IMR-90 (cell line): ENCODE data around the gene CEP83. TPM values are rescaled to one million over a fixed set of nuclear protein-coding genes. Genes with fewer than 3 reads are reported as not detected.

Experiments
- ATAC-seq: fragments of 200-7000 bp; cut with Tn5 transposase; 2 replicates; pipeline ENCODE4 v1.9.1; 2020; ENCODE audit warnings: low read depth, mild to moderate bottlenecking, moderate library complexity
- BruUV-seq: library from RNA; stranded (reverse); fragments of 400-500 nt; replicated peaks from 2 replicates; lab custom pipeline; 2021; lab: Mats Ljungman, UMichigan
- CTCF ChIA-PET: fragments of 300-600 bp; formaldehyde crosslinking; extraction: SDS; loops from one replicate; lab custom pipeline; 2021; ENCODE audit warnings: antibody characterized with exemption; lab: Yijun Ruan, JAX
- POLR2A ChIA-PET: fragments of 300-600 bp; sonication (Branson Sonifier 250); formaldehyde crosslinking; loops from one replicate; lab custom pipeline; 2022; ENCODE audit warnings: antibody characterized with exemption; ENCODE audit not compliant: unreplicated experiment; lab: Charles Lee
- DNase-seq: peaks from one replicate; pipeline ENCODE4 v3.0.0; 2013
- H2AFZ ChIP-seq: replicated peaks from 2 replicates; pipeline ENCODE3; 2013; ENCODE audit warnings: low read length, mild to moderate bottlenecking; ENCODE audit not compliant: poor library complexity
- H2AK5ac ChIP-seq: 2 replicates; pipeline ENCODE4 v1.6.1; 2013; ENCODE audit warnings: low read depth, low read length, inconsistent platforms
- H2AK9ac ChIP-seq: replicated peaks from 2 replicates; pipeline ENCODE3; 2013; ENCODE audit warnings: mild to moderate bottlenecking, low read depth, low read length, moderate library complexity; ENCODE audit not compliant: poor library complexity
- H2BK120ac ChIP-seq: 2 replicates; pipeline ENCODE4 v1.6.1; 2013; ENCODE audit warnings: low read depth, low read length, inconsistent platforms
- H2BK15ac ChIP-seq: 3 replicates; pipeline ENCODE4 v1.6.1; 2013; ENCODE audit warnings: low read depth, low read length, inconsistent platforms
- H2BK20ac ChIP-seq: 2 replicates; pipeline ENCODE4 v1.6.1; 2013; ENCODE audit warnings: low read depth, mild to moderate bottlenecking, inconsistent platforms, low read length, moderate library complexity
- H2BK5ac ChIP-seq: 2 replicates; pipeline ENCODE4 v1.6.1; 2013; ENCODE audit warnings: mild to moderate bottlenecking, low read depth, low read length, inconsistent platforms; ENCODE audit not compliant: poor library complexity, severe bottlenecking
- H3K14ac ChIP-seq: replicated peaks from 2 replicates; pipeline ENCODE4 v1.6.1; 2013; ENCODE audit warnings: low read depth, low read length, inconsistent platforms
- H3K18ac ChIP-seq: 2 replicates; pipeline ENCODE4 v1.6.1; 2013; ENCODE audit warnings: low read depth, low read length, control low read depth
- H3K23ac ChIP-seq: 2 replicates; pipeline ENCODE4 v1.6.1; 2013; ENCODE audit warnings: low read depth, low read length, inconsistent platforms
- H3K27ac ChIP-seq: 2 replicates; pipeline ENCODE4 v1.5.1; 2013; ENCODE audit warnings: mild to moderate bottlenecking, control low read depth, low read length; ENCODE audit not compliant: insufficient read depth
- H3K27me3 ChIP-seq: 2 replicates; pipeline ENCODE4 v1.6.1; 2013; ENCODE audit warnings: low read length; ENCODE audit not compliant: control insufficient read depth, insufficient read depth
- H3K36me3 ChIP-seq: 2 replicates; pipeline ENCODE4 v1.6.1; 2013; ENCODE audit warnings: low read length, mixed read lengths; ENCODE audit not compliant: control insufficient read depth, insufficient read depth
- H3K4ac ChIP-seq: 2 replicates; pipeline ENCODE4 v1.6.1; 2013; ENCODE audit warnings: low read depth, low read length, inconsistent platforms
- H3K4me1 ChIP-seq: 2 replicates; pipeline ENCODE4 v1.6.1; 2013; ENCODE audit warnings: low read length, mixed read lengths; ENCODE audit not compliant: control insufficient read depth, insufficient read depth
- H3K4me2 ChIP-seq: 2 replicates; pipeline ENCODE4 v1.6.1; 2013; ENCODE audit warnings: low read depth, mild to moderate bottlenecking, control low read depth, low read length, moderate library complexity
- H3K4me3 ChIP-seq: 2 replicates; pipeline ENCODE4 v1.5.1; 2013; ENCODE audit warnings: low read depth, mild to moderate bottlenecking, control low read depth, low read length, moderate library complexity; ENCODE audit not compliant: insufficient read depth
- H3K56ac ChIP-seq: 2 replicates; pipeline ENCODE4 v1.6.1; 2013; ENCODE audit warnings: low read length, inconsistent platforms; ENCODE audit not compliant: insufficient read depth; ENCODE audit errors: extremely low read depth
- H3K79me1 ChIP-seq, 2 experiments: 2 replicates each; pipeline ENCODE4 v1.6.1; 2013; ENCODE audit warnings: low read length in 2 of 2, inconsistent platforms in 1 of 2, low read depth in 1 of 2
- H3K9ac ChIP-seq: 2 replicates; pipeline ENCODE4 v1.6.1; 2013; ENCODE audit warnings: low read depth, low read length, control low read depth
- H3K9me1 ChIP-seq: 2 replicates; pipeline ENCODE4 v1.6.1; 2013; ENCODE audit warnings: low read length, inconsistent platforms; ENCODE audit not compliant: insufficient read depth
- H3K9me3 ChIP-seq: 2 replicates; pipeline ENCODE4 v1.6.1; 2013; ENCODE audit warnings: low read length; ENCODE audit not compliant: control insufficient read depth, insufficient read depth
- H4K20me1 ChIP-seq: 2 replicates; pipeline ENCODE4 v1.6.1; 2013; ENCODE audit warnings: low read length, inconsistent platforms; ENCODE audit not compliant: insufficient read depth
- H4K5ac ChIP-seq: 2 replicates; pipeline ENCODE4 v1.6.1; 2013; ENCODE audit warnings: mild to moderate bottlenecking, low read depth, low read length, control low read depth
- H4K8ac ChIP-seq, 2 experiments: 2 replicates each; pipeline ENCODE4 v1.6.1; 2013; ENCODE audit warnings: low read depth in 2 of 2, low read length in 2 of 2, control low read depth in 1 of 2, inconsistent platforms in 1 of 2
- H4K91ac ChIP-seq: 2 replicates; pipeline ENCODE4 v1.6.1; 2013; ENCODE audit warnings: low read depth, low read length, inconsistent platforms; ENCODE audit not compliant: insufficient read depth
- CEBPB ChIP-seq: IDR thresholded peaks from 2 replicates; pipeline ENCODE4 v1.6.1; 2012; ENCODE audit warnings: low read depth, low read length, improper control_type of control experiment
- POLR2A ChIP-seq: IDR thresholded peaks from 2 replicates; pipeline ENCODE4 v1.6.1; 2012; ENCODE audit warnings: mild to moderate bottlenecking, low read depth, low read length
- RAD21 ChIP-seq: IDR thresholded peaks from 2 replicates; pipeline ENCODE4 v1.6.1; 2012; ENCODE audit warnings: low read length, improper control_type of control experiment
- RFX5 ChIP-seq: IDR thresholded peaks from 2 replicates; pipeline ENCODE4 v1.8.0; 2012; ENCODE audit warnings: low read depth, mild to moderate bottlenecking, low read length, moderate library complexity
- USF2 ChIP-seq: fragments of 150-350 bp; IDR thresholded peaks from 2 replicates; pipeline ENCODE4 v1.6.1; 2017; ENCODE audit warnings: mild to moderate bottlenecking, antibody characterized with exemption, low read length, low read depth
- WGBS, 2 experiments: methylation state at CpG; one replicate each; pipeline versions ENCODE4 v1.1.5 to v1.1.7; 2013; ENCODE audit warnings: missing lambda C conversion rate in 2 of 2; ENCODE audit not compliant: insufficient read length in 1 of 2; ENCODE audit errors: extremely low coverage in 2 of 2; 5-methylcytosine and 5-hydroxymethylcytosine counted together
- dilution Hi-C: fragments of 300-500 bp; cut with HindIII; formaldehyde crosslinking; loops from one replicate; pipeline ENCODE4 v1.14.3; 2018; ENCODE audit warnings: low sequenced_read_pairs; ENCODE audit not compliant: unreplicated experiment
- in situ Hi-C: fragments of 300-500 bp; cut with MboI; formaldehyde crosslinking; loops from 3 replicates; pipeline ENCODE4 v1.14.3; 2019; ENCODE audit warnings: low sequenced_read_pairs, inconsistent platforms, mixed read lengths
- intact Hi-C: fragments of 100-400 bp; cut with micrococcal nuclease; formaldehyde crosslinking; loops from 2 replicates; pipeline ENCODE4 v1.10.0; 2022
- polyA plus RNA-seq, 3 experiments: library from polyadenylated mRNA; depleted of rRNA; stranded (reverse); fragments of >200 nt; gene quantifications; 2 replicates each; pipeline ENCODE4 v1.2.3, GENCODE V29; 2012; ENCODE audit warnings: low replicate concordance in 1 of 3
- total RNA-seq: library from RNA; depleted of rRNA; stranded (reverse); fragments of >200 nt; gene quantifications from 2 replicates; pipeline ENCODE4 v1.2.3, GENCODE V29; 2012

The CEP83 gene
- total and polyA plus RNA-seq, 2 of the 4 experiments (the other 2 are of a cell fraction) = 3.9 to 8.9 TPM

DNA sequence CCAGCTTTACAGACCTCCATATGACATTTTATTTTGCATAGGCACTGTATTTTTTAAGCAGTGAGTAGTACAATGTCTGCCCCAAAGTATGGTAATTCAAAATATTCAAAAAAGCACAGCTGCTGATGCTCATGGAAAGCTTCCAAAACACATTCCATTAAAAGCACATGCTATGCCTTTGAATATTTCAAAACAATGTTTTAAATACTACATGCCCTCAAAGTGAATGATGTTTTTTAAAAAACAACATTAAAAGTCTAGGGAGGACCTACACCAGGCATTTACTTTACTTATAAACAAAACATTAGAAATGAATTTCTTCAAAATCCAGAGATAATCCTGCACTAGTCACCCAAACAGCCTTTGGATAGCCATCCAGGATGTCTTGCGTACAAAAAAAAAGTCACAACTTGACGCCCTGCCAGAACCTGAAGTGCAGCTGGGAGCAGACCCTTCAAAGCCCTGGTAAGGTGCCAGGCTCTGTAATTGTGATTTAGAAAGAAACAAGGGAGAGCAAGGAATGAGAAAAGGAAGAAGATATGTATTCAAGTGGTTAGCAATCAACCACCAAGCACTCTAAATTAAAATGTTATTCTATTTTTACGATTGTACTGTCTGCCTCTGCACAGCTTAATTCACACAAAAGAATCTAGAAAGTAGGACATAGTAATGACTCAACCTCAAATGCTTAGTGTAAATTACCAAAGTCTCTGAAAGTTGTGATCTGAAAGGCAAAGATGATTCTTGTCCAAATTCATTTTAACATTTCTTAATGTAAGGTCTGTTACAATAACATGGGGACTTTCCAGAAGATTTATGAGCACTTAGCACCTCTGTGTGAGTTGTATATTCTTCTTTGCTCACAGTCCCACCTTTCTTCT is 31.9 kb downstream of the CEP83 start:
- ChIA-PET POLR2A (no interaction called here), CTCF (interaction anchor here (1.3 kb wide), 1 partner anchor 283 kb away, joined by 4 read pairs; no protein-coding TSS in a partner anchor)
- intact Hi-C loops = loop anchor here (5.0 kb wide), 1 partner anchor 160 kb away; no protein-coding TSS in a partner anchor
- H2BK5ac ChIP-seq = peak overlapping the region; percentile 19
- WGBS, 2 experiments = no CpG with 5 or more reads among the region's 3 CpGs
- H3K79me1 ChIP-seq = peaks cover 14 to 15% of the 10 kb centered on the region in 2 experiments; a peak in 3 of 4 replicates
- no peak overlapping the region for H4K5ac ChIP-seq
- no peak overlapping the region for H4K91ac ChIP-seq
- DNase-seq (peak; percentile 82), ATAC-seq (peak; percentile 93)
- no peaks in the 10 kb centered on the region for H3K36me3 ChIP-seq
- peaks cover 7% of the 10 kb centered on the region for H3K9me3 ChIP-seq
- no peak overlapping the region for H2AK9ac ChIP-seq
- no peak overlapping the region for H4K8ac ChIP-seq
- no peak overlapping the region for H3K56ac ChIP-seq
- H2BK20ac ChIP-seq = no peak overlapping the region
- H3K23ac ChIP-seq = no peak overlapping the region
- dilution Hi-C loops = no loop called here
- peaks cover 2% of the 10 kb centered on the region; the same call in 1 of the 2 replicates for H3K4me1 ChIP-seq
- no peak overlapping the region for H3K18ac ChIP-seq
- peaks cover 3% of the 10 kb centered on the region; the same call in 1 of the 2 replicates for H4K20me1 ChIP-seq
- H3K27ac ChIP-seq = peak overlapping the region; percentile 36; the same call in 1 of the 2 replicates
- TF ChIP-seq RFX5 (no peak), RAD21 (no peak), USF2 (no peak), POLR2A (no peak), CEBPB (no peak)
- H2AFZ ChIP-seq = no peak overlapping the region
- H2BK15ac ChIP-seq = no peak overlapping the region
- no peak overlapping the region for H3K4ac ChIP-seq
- no peaks in the 10 kb centered on the region for H3K27me3 ChIP-seq
- BruUV-seq = no TSS peak
- no peak overlapping the region for H2BK120ac ChIP-seq
- no peak overlapping the region for H3K4me3 ChIP-seq
- no peak overlapping the region for H2AK5ac ChIP-seq
- H3K14ac ChIP-seq = no peak overlapping the region
- 0 out of 2 replicates have a peak, but pooled peaks cover 6% of the 10 kb centered on the region for H3K9me1 ChIP-seq
- H3K9ac ChIP-seq = no peak overlapping the region
- peak overlapping the region; percentile 49 for H3K4me2 ChIP-seq
- in situ Hi-C loops = no loop called here
